Keratinocyte (primary cell): ENCODE measurements around the gene TTC39B. TPM values are rescaled to one million over a fixed set of nuclear protein-coding genes. Genes with fewer than 3 reads are reported as not detected.
A peak's percentile ranks its signal among the peaks of the same experiment; 100 is the strongest.

ENCODE experiments used
- DNase-seq: peaks from one replicate; pipeline ENCODE4 v3.0.0-alpha.2; 2011; ENCODE audit warnings: low read depth, missing footprints, low spot score
- FAIRE-seq: peaks from 2 replicates; lab custom pipeline; 2011; peaks lifted over from hg19 to GRCh38; lab: Jason Lieb, UNC
- H2AFZ ChIP-seq: 2 replicates; pipeline ENCODE4 v1.6.0; 2012; ENCODE audit warnings: low read length, control low read depth, inconsistent platforms; ENCODE audit not compliant: control insufficient read depth
- H3K27ac ChIP-seq: 2 replicates; pipeline ENCODE4 v1.5.1; 2011; ENCODE audit warnings: low read length; ENCODE audit not compliant: control insufficient read depth, insufficient read depth
- H3K27me3 ChIP-seq: 3 replicates; pipeline ENCODE4 v1.6.0; 2011; ENCODE audit warnings: low read length; ENCODE audit not compliant: control insufficient read depth, insufficient read depth; ENCODE audit errors: extremely low read depth
- H3K36me3 ChIP-seq, 2 experiments: 2 replicates in 1 of 2; 3 replicates in 1 of 2; pipeline ENCODE4 v1.5.1; 2011; ENCODE audit warnings: low read length in 2 of 2, mild to moderate bottlenecking in 1 of 2; ENCODE audit not compliant: control insufficient read depth in 2 of 2, insufficient read depth in 2 of 2; ENCODE audit errors: extremely low read depth in 1 of 2
- H3K4me1 ChIP-seq: 3 replicates; pipeline ENCODE4 v1.5.1; 2011; ENCODE audit warnings: low read length; ENCODE audit not compliant: control insufficient read depth, insufficient read depth; ENCODE audit errors: extremely low read depth
- H3K4me2 ChIP-seq: 3 replicates; pipeline ENCODE4 v1.6.0; 2011; ENCODE audit warnings: low read depth, low read length; ENCODE audit not compliant: control insufficient read depth, insufficient read depth; ENCODE audit errors: extremely low read depth
- H3K4me3 ChIP-seq, 3 experiments: fragments of 200-600 bp in 1 of 3; sonication (generic) in 1 of 3; 2 replicates in 2 of 3; 3 replicates in 1 of 3; pipeline ENCODE4 v1.5.1; 2011 to 2016; ENCODE audit warnings: low read length in 3 of 3, mild to moderate bottlenecking in 3 of 3, control low read depth in 2 of 3, inconsistent platforms in 1 of 3, low read depth in 1 of 3, mixed read lengths in 1 of 3, mixed run types in 1 of 3, moderate library complexity in 1 of 3; ENCODE audit not compliant: control insufficient read depth in 2 of 3, insufficient read depth in 2 of 3; ENCODE audit errors: extremely low read depth in 1 of 3
- H3K79me2 ChIP-seq: 2 replicates; pipeline ENCODE4 v1.6.0; 2012; ENCODE audit warnings: low read length; ENCODE audit not compliant: control insufficient read depth, insufficient read depth
- H3K9ac ChIP-seq: 3 replicates; pipeline ENCODE4 v1.6.0; 2011; ENCODE audit warnings: low read length; ENCODE audit not compliant: control insufficient read depth, insufficient read depth; ENCODE audit errors: extremely low read depth
- H3K9me1 ChIP-seq: 3 replicates; pipeline ENCODE4 v1.6.0; 2011; ENCODE audit warnings: low read length; ENCODE audit not compliant: control insufficient read depth, insufficient read depth; ENCODE audit errors: extremely low read depth
- H3K9me3 ChIP-seq: 2 replicates; pipeline ENCODE4 v1.5.1; 2012; ENCODE audit warnings: low read depth, low read length; ENCODE audit not compliant: control insufficient read depth
- H4K20me1 ChIP-seq: 3 replicates; pipeline ENCODE4 v1.6.0; 2011; ENCODE audit warnings: low read length; ENCODE audit not compliant: control insufficient read depth, insufficient read depth; ENCODE audit errors: extremely low read depth
- EZH2 ChIP-seq: IDR thresholded peaks from one replicate; pipeline ENCODE4 v1.6.1; 2012; ENCODE audit warnings: inconsistent platforms, mild to moderate bottlenecking, low read length, moderate library complexity
- dilution Hi-C: fragments of 300-500 bp; cut with MboI; formaldehyde crosslinking; loops from one replicate; pipeline ENCODE4 v1.7.0; 2020; ENCODE audit warnings: low sequenced_read_pairs; ENCODE audit not compliant: extremely low pct_ligation_motif_present
- polyA plus RNA-seq, 5 experiments: library from polyadenylated mRNA; depleted of rRNA in 3 of 5; stranded (reverse) in 3 of 5; stranded (forward) in 1 of 5; unstranded in 1 of 5; fragments of >200 nt; gene quantifications; 1 replicate in 1 of 5; 2 replicates in 3 of 5; 3 replicates in 1 of 5; pipeline versions ENCODE4 v1.2.1 to v1.2.3, GENCODE V29; 2011 to 2012; ENCODE audit warnings: missing spikeins in 2 of 5, low read depth in 1 of 5, low replicate concordance in 1 of 5
- TF ChIP-seq, protein P1 (sequence below), 3 experiments: IDR thresholded peaks in 1 of 3; conservative IDR thresholded peaks in 1 of 3; optimal IDR thresholded peaks in 1 of 3; 2 replicates in 2 of 3; 3 replicates in 1 of 3; pipeline versions ENCODE3 to v1.5.1; 2011; ENCODE audit warnings: low read length in 3 of 3, mild to moderate bottlenecking in 3 of 3, moderate library complexity in 2 of 3, control low read depth in 1 of 3, inconsistent platforms in 1 of 3; ENCODE audit not compliant: insufficient read depth in 2 of 3; ENCODE audit errors: extremely low read depth in 1 of 3

Gene TTC39B
- polyA plus RNA-seq, 1 donor (not counting 4 experiments of a cell fraction or from before 2014, with no cell fraction given), result 9.7 TPM

DNA sequence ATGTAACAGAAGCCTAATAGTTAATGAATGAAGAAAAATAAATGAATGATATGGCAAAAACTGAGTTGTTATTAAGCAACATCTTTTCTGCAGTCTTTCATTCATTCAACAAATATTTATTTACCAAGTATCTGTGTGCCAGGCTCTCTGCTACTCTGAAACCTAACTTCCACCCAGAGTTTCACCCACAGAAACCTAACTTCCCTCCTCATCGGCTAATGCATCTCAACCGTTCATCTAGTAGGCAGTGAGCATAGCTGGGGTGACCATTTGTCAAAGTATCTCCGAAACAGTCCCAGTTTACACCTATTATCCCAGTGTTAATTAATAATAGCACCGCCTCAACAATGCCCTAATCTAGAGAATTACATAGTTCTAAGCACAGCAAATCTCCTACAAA lies 1.5 kb downstream of the TTC39B start:
- TF ChIP-seq EZH2, result no peak
- TF ChIP-seq, protein P1, sequence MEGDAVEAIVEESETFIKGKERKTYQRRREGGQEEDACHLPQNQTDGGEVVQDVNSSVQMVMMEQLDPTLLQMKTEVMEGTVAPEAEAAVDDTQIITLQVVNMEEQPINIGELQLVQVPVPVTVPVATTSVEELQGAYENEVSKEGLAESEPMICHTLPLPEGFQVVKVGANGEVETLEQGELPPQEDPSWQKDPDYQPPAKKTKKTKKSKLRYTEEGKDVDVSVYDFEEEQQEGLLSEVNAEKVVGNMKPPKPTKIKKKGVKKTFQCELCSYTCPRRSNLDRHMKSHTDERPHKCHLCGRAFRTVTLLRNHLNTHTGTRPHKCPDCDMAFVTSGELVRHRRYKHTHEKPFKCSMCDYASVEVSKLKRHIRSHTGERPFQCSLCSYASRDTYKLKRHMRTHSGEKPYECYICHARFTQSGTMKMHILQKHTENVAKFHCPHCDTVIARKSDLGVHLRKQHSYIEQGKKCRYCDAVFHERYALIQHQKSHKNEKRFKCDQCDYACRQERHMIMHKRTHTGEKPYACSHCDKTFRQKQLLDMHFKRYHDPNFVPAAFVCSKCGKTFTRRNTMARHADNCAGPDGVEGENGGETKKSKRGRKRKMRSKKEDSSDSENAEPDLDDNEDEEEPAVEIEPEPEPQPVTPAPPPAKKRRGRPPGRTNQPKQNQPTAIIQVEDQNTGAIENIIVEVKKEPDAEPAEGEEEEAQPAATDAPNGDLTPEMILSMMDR (optimal IDR thresholded peaks at IDR 0.05 in 1 of 3, IDR thresholded peaks at IDR 0.05 in 1 of 3, conservative IDR thresholded peaks at IDR 0.05 in 1 of 3; ENCODE audit: extremely low read depth in 1 of 3, insufficient read depth in 2 of 3, low read length in 3 of 3), result no peak
- H3K9ac ChIP-seq, result no peak overlapping the region
- H3K27ac ChIP-seq, result peak overlapping the region; percentile 80

DNA sequence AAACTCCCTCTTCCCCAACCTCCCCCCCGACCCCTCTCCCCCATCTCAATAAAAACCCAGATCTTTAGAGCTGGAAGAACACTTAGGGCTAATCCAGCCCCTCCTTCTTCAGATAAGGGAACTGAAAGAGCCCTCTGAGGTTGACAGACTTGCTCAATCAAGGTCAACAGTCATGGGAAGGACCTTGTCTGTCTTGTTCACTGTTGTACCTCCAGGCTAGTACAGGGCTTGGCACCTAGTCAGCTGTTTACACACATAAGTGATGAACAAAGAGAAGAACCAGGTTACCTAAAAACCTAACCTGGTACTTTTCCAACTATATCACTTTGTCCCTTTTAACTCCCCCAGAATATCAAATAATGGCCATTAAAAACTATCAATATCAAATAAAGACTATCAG lies 2.4 kb downstream of the TTC39B start:
- no peaks in the 10 kb centered on the region for H3K27me3 ChIP-seq
- no peaks in the 10 kb centered on the region for H3K9me1 ChIP-seq
- no peak overlapping the region for H3K27ac ChIP-seq
- dilution Hi-C loops, result no loop called here
- no peak for FAIRE-seq
- no peaks in the 10 kb centered on the region for H4K20me1 ChIP-seq
- H3K79me2 ChIP-seq, result peaks cover 9% of the 10 kb centered on the region
- H3K9ac ChIP-seq, result no peak overlapping the region
- H3K4me1 ChIP-seq, result peaks cover 15% of the 10 kb centered on the region
- no peak overlapping the region for H2AFZ ChIP-seq
- TF ChIP-seq, protein P1 (optimal IDR thresholded peaks at IDR 0.05 in 1 of 3, IDR thresholded peaks at IDR 0.05 in 1 of 3, conservative IDR thresholded peaks at IDR 0.05 in 1 of 3; ENCODE audit: extremely low read depth in 1 of 3, insufficient read depth in 2 of 3, low read length in 3 of 3), result no peak
- no peak for TF ChIP-seq EZH2
- DNase-seq, result no peak
- no peaks in the 10 kb centered on the region for H3K9me3 ChIP-seq
- no peak overlapping the region for H3K4me2 ChIP-seq
- H3K4me3 ChIP-seq, result no peak overlapping the region
- H3K36me3 ChIP-seq, result no peaks in the 10 kb centered on the region

More for the DNA sequence above, 1.5 kb downstream of the TTC39B start:
- peaks cover 15% of the 10 kb centered on the region for H3K4me1 ChIP-seq
- peak overlapping the region in 1 of 3 experiments; percentile 85 for H3K4me3 ChIP-seq
- no peak for FAIRE-seq
- H4K20me1 ChIP-seq, result no peaks in the 10 kb centered on the region
- peaks cover 4% of the 10 kb centered on the region for H3K79me2 ChIP-seq
- no peaks in the 10 kb centered on the region for H3K36me3 ChIP-seq
- DNase-seq, result no peak
- no peaks in the 10 kb centered on the region for H3K9me1 ChIP-seq
- H3K4me2 ChIP-seq, result peak overlapping the region; percentile 88
- dilution Hi-C loops, result no loop called here
- no peaks in the 10 kb centered on the region for H3K9me3 ChIP-seq
- no peaks in the 10 kb centered on the region for H3K27me3 ChIP-seq
- H2AFZ ChIP-seq, result no peak overlapping the region
